Thyroid gland (tissue), 4 donors: ENCODE measurements around the gene DCAF8.

Experiments
- POLR2A ChIP-seq, 2 donors: fragments of 450-650 bp; IDR thresholded peaks; one replicate each; pipeline ENCODE4 v1.6.1; 2017; ENCODE audit warnings: antibody characterized with exemption in 2 of 2, mild to moderate bottlenecking in 2 of 2, moderate library complexity in 1 of 2
- TF ChIP-seq, protein P1 (sequence below), 6 experiments: fragments of 200-600 bp in 3 of 6; fragments of 450-650 bp in 3 of 6; sonication (generic) in 3 of 6; IDR thresholded peaks; one replicate each; pipeline ENCODE4 v1.5.1; 2016 to 2019; ENCODE audit warnings: antibody characterized with exemption in 6 of 6, mild to moderate bottlenecking in 2 of 6, inconsistent platforms in 1 of 6, moderate library complexity in 1 of 6

- TF ChIP-seq, protein P1, sequence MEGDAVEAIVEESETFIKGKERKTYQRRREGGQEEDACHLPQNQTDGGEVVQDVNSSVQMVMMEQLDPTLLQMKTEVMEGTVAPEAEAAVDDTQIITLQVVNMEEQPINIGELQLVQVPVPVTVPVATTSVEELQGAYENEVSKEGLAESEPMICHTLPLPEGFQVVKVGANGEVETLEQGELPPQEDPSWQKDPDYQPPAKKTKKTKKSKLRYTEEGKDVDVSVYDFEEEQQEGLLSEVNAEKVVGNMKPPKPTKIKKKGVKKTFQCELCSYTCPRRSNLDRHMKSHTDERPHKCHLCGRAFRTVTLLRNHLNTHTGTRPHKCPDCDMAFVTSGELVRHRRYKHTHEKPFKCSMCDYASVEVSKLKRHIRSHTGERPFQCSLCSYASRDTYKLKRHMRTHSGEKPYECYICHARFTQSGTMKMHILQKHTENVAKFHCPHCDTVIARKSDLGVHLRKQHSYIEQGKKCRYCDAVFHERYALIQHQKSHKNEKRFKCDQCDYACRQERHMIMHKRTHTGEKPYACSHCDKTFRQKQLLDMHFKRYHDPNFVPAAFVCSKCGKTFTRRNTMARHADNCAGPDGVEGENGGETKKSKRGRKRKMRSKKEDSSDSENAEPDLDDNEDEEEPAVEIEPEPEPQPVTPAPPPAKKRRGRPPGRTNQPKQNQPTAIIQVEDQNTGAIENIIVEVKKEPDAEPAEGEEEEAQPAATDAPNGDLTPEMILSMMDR (IDR thresholded peaks at IDR 0.05), result no peak
- TF ChIP-seq POLR2A (IDR thresholded peaks at IDR 0.05), result no peak
Measured at GRCh38 chr1:160245434-160245833, 16.9 kb downstream of the DCAF8 start.
